ENCODE data around the gene FCRL6. TPM values are rescaled to one million over a fixed set of nuclear protein-coding genes. Genes with fewer than 3 reads are reported as not detected.

FCRL6 gene
- total RNA-seq, 4 donors from 2014 or later: 0.71 to 1.1 TPM; not detected in 2

DNA sequence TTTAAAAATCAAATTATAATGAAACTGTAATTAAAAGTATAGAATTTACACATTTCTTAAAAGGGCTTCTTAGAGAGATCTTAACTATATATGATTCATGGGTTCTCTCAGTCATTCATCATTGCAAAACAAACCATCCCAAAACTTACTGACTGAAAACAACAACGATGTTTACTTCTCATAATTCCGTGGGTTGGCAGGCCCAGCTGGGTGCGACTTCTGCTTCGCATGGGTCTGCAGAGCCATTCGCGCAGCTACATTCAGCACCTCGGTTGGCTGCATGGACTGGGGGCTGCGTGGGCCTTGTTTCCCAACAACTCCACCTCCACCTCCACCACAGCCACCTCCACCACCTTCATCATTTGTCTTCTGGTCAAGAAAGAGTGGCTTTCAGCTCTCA lies 28.6 kb downstream of the FCRL6 start:
- 90 to 91% methylated on average over 8 of the region's 8 CpGs for WGBS, 2 donors
- TF ChIP-seq CTCF (IDR thresholded peaks at IDR 0.05) (no peak), POLR2A (IDR thresholded peaks at IDR 0.05) (no peak)
- no peaks in the 10 kb centered on the region for H3K27me3 ChIP-seq
- H3K27ac ChIP-seq: no peak overlapping the region
- H3K9me3 ChIP-seq: no peaks in the 10 kb centered on the region
- no peaks in the 10 kb centered on the region for H3K36me3 ChIP-seq
- intact Hi-C loops (cut with DNase I): no loop called here
- no peaks in the 10 kb centered on the region for H3K4me1 ChIP-seq
- no peak overlapping the region for H3K4me3 ChIP-seq (replicated peaks in 1 of 3)
- DNase-seq: no peak

GRCh38 chr1:159831412-159832141 lies 29.4 kb downstream of the FCRL6 start:
- TF ChIP-seq CTCF (IDR thresholded peaks at IDR 0.05) (no peak), POLR2A (IDR thresholded peaks at IDR 0.05) (no peak)
- Histone ChIP-seq H3K36me3 (no peaks in the 10 kb centered on the region), H3K27ac (no peak overlapping the region)

DNA sequence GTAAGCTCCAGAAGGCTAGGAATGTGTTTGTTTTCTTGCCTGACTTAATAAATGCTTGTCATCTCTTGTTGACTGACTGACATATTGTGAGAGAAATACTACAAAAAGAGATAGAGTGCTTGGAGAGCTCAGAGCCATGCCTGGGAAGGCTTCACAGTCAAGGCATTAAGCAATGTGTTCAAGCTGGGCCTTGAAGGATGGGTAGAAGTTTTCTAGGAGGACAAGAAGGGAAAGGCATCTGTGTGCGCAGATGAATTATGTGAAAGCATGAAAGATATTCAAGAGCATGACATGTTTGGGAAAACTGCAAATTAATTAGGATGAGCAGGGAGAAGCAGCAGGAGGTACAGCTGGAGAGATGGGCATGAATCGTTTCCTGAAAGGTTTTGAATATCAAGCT lies 30.1 kb downstream of the FCRL6 start:
- intact Hi-C loops (cut with DNase I): no loop called here
- no peak for DNase-seq
- Histone ChIP-seq H3K9me3 (no peaks in the 10 kb centered on the region), H3K4me1 (no peaks in the 10 kb centered on the region), H3K27ac (no peak overlapping the region), H3K27me3 (no peaks in the 10 kb centered on the region), H3K4me3 (replicated peaks in 1 of 3) (no peak overlapping the region), H3K36me3 (no peaks in the 10 kb centered on the region)
- TF ChIP-seq CTCF (IDR thresholded peaks at IDR 0.05): no peak
- no peak for TF ChIP-seq POLR2A (IDR thresholded peaks at IDR 0.05)
- WGBS, 2 donors: 90 to 91% methylated on average over 2 of the region's 2 CpGs

More at GRCh38 chr1:159831412-159832141, 29.4 kb downstream of the FCRL6 start:
- DNase-seq: no peak
- Histone ChIP-seq H3K9me3 (no peaks in the 10 kb centered on the region), H3K4me3 (replicated peaks in 1 of 3) (no peak overlapping the region), H3K4me1 (no peaks in the 10 kb centered on the region), H3K27me3 (no peaks in the 10 kb centered on the region)
- 60 to 67% methylated on average over 7 of the region's 7 CpGs for WGBS, 2 donors
- intact Hi-C loops (cut with DNase I): no loop called here

DNA sequence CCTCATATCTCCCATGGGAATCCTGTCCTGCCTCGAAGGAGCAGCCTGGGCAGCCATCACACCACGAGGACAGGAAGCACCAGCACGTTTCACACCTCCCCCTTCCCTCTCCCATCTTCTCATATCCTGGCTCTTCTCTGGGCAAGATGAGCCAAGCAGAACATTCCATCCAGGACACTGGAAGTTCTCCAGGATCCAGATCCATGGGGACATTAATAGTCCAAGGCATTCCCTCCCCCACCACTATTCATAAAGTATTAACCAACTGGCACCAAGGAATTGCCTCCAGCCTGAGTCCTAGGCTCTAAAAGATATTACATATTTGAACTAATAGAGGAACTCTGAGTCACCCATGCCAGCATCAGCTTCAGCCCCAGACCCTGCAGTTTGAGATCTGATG lies 33.2 kb downstream of the FCRL6 start:
- no peak for DNase-seq
- WGBS, 2 donors: 43 to 60% methylated on average over 3 of the region's 3 CpGs
- TF ChIP-seq POLR2A (IDR thresholded peaks at IDR 0.05) (no peak), CTCF (IDR thresholded peaks at IDR 0.05) (no peak)
- Histone ChIP-seq H3K9me3 (no peaks in the 10 kb centered on the region), H3K27me3 (no peaks in the 10 kb centered on the region), H3K36me3 (no peaks in the 10 kb centered on the region), H3K4me1 (no peaks in the 10 kb centered on the region), H3K4me3 (replicated peaks in 1 of 3) (no peak overlapping the region), H3K27ac (no peak overlapping the region)
- intact Hi-C loops (cut with DNase I): no loop called here

- no peaks in the 10 kb centered on the region for H3K36me3 ChIP-seq
Observed at GRCh38 chr1:159835862-159836525, 33.8 kb downstream of the FCRL6 start.

More at GRCh38 chr1:159835862-159836525, 33.8 kb downstream of the FCRL6 start:
- Histone ChIP-seq H3K27ac (no peak overlapping the region), H3K9me3 (no peaks in the 10 kb centered on the region), H3K4me1 (no peaks in the 10 kb centered on the region), H3K4me3 (replicated peaks in 1 of 3) (no peak overlapping the region), H3K27me3 (no peaks in the 10 kb centered on the region)
- DNase-seq: no peak
- TF ChIP-seq CTCF (IDR thresholded peaks at IDR 0.05): no peak
- no peak for TF ChIP-seq POLR2A (IDR thresholded peaks at IDR 0.05)
- 82 to 86% methylated on average over 8 of the region's 8 CpGs for WGBS, 2 donors
- intact Hi-C loops (cut with DNase I): no loop called here

Measured in thyroid gland (tissue), 4 donors.